ENCODE measurements around the gene ZNF879. TPM values are rescaled to one million over a fixed set of nuclear protein-coding genes. Genes with fewer than 3 reads are reported as not detected.

ZNF879 gene
- total RNA-seq, 1 donor from 2014 or later = 10.3 TPM

- Mint-ChIP-seq H3K4me3 (ENCODE audit: low read depth) (no peak overlapping the region), H3K36me3 (ENCODE audit: insufficient read depth) (no peaks in the 10 kb centered on the region), H3K4me1 (ENCODE audit: low read depth) (no peaks in the 10 kb centered on the region), H3K9me3 (ENCODE audit: low read depth) (peaks cover 13% of the 10 kb centered on the region), H3K27me3 (peaks cover 47% of the 10 kb centered on the region), H3K27ac (no peak overlapping the region)
- TF ChIP-seq CTCF (IDR thresholded peaks at IDR 0.05; ENCODE audit: unreplicated experiment) = no peak
- no peak for DNase-seq (ENCODE audit: low spot score, unreplicated experiment)
Measured at GRCh38 chr5:178992291-178992895, 31.2 kb upstream of the ZNF879 start.

GRCh38 chr5:178993236-178993765, 30.3 kb upstream of the ZNF879 start:
- Mint-ChIP-seq H3K27ac (no peak overlapping the region), H3K4me3 (ENCODE audit: low read depth) (no peak overlapping the region), H3K4me1 (ENCODE audit: low read depth) (no peaks in the 10 kb centered on the region), H3K9me3 (ENCODE audit: low read depth) (peaks cover 9% of the 10 kb centered on the region), H3K36me3 (ENCODE audit: insufficient read depth) (no peaks in the 10 kb centered on the region), H3K27me3 (peaks cover 53% of the 10 kb centered on the region)
- no peak for DNase-seq (ENCODE audit: low spot score, unreplicated experiment)
- no peak for TF ChIP-seq CTCF (IDR thresholded peaks at IDR 0.05; ENCODE audit: unreplicated experiment)

GRCh38 chr5:178993955-178994579, 29.5 kb upstream of the ZNF879 start:
- H3K27ac Mint-ChIP-seq = no peak overlapping the region
- H3K9me3 Mint-ChIP-seq (ENCODE audit: low read depth) = peaks cover 11% of the 10 kb centered on the region
- H3K36me3 Mint-ChIP-seq (ENCODE audit: insufficient read depth) = no peaks in the 10 kb centered on the region
- H3K4me1 Mint-ChIP-seq (ENCODE audit: low read depth) = no peaks in the 10 kb centered on the region
- no peak overlapping the region for H3K4me3 Mint-ChIP-seq (ENCODE audit: low read depth)
- H3K27me3 Mint-ChIP-seq = peaks cover 56% of the 10 kb centered on the region
- no peak for DNase-seq (ENCODE audit: low spot score, unreplicated experiment)
- TF ChIP-seq CTCF (IDR thresholded peaks at IDR 0.05; ENCODE audit: unreplicated experiment) = no peak

GRCh38 chr5:178994580-178995340, 28.8 kb upstream of the ZNF879 start, which contains the start of gene GRM6:
Gene GRM6 (minus strand): TSS chr5:178995320. CDS start chr5:178994944, 376 bp downstream.
- Mint-ChIP-seq H3K4me3 (ENCODE audit: low read depth) (peak within 1 kb of the TSS; percentile 25), H3K36me3 (ENCODE audit: insufficient read depth) (no peaks in the 10 kb centered on the region), H3K9me3 (ENCODE audit: low read depth) (peaks cover 5% of the 10 kb centered on the region), H3K27me3 (peaks cover 56% of the 10 kb centered on the region), H3K4me1 (ENCODE audit: low read depth) (no peaks in the 10 kb centered on the region), H3K27ac (no peak within 1 kb of the TSS)
- DNase-seq (ENCODE audit: low spot score, unreplicated experiment) = no peak
- no peak for TF ChIP-seq CTCF (IDR thresholded peaks at IDR 0.05; ENCODE audit: unreplicated experiment)

- Mint-ChIP-seq H3K27me3 (peaks cover 56% of the 10 kb centered on the region), H3K4me1 (ENCODE audit: low read depth) (no peaks in the 10 kb centered on the region), H3K4me3 (ENCODE audit: low read depth) (peak overlapping the region; percentile 25), H3K27ac (no peak overlapping the region), H3K36me3 (ENCODE audit: insufficient read depth) (no peaks in the 10 kb centered on the region), H3K9me3 (ENCODE audit: low read depth) (peaks cover 4% of the 10 kb centered on the region)
- DNase-seq (ENCODE audit: low spot score, unreplicated experiment) = no peak
- TF ChIP-seq CTCF (IDR thresholded peaks at IDR 0.05; ENCODE audit: unreplicated experiment) = no peak
Measured at GRCh38 chr5:178995341-178995690, 28.3 kb upstream of the ZNF879 start.

Measured in progenitor cell of endocrine pancreas (in vitro differentiated cells).